Non-pigmented ciliary epithelial cell (primary cell): ENCODE measurements around the gene MATCAP1.

ENCODE experiments used
- DNase-seq: peaks from one replicate; pipeline ENCODE4 v3.0.0-alpha.2; 2010; ENCODE audit warnings: low read depth

The MATCAP1 gene

DNA sequence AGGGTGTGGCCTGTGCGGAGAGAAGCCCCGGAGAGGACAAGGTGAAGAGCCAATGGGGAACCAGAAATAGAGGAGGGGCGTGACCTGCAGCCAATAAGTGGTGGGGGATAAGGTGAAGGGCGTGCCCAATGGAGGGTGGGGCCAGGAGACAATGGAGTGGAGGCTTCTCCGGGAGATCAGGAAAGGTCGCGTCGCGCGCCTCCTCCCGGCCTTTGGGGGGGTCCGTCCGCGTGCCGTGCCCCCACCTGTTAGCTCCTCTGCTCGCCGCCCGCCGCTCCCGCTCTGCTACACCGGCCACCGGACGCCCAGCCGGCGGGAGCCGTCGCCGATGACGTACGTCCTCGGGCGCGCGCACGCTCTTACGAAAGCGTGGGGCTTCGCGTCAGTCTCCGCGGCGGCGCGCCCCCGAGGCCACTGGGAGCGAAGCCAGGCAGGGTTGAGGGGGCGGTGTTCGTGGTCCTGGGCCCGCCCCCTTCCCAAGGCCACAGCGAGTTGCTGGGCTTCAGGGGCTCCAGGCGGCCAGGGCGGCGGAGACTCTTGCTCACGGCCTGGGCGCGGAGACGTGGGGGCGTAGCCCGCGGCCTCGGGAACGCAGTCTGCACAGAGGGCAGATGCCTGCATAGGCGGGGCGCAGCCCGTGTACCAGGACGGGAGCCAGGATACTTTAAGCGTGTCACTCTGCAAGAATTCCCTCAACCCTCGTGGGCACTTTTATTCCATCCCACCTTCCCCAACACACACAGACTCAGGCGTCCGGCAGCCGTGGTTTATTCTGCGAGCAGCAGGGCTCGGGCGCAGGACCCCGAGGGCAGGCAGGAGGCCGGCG lies at the start of gene MATCAP1:
MATCAP1 (minus strand) TSS at position 337 of the 826 bp plus-strand sequence. CDS start 3,353 bp downstream, outside the sequence.
- DNase-seq = peak; percentile 92

DNA sequence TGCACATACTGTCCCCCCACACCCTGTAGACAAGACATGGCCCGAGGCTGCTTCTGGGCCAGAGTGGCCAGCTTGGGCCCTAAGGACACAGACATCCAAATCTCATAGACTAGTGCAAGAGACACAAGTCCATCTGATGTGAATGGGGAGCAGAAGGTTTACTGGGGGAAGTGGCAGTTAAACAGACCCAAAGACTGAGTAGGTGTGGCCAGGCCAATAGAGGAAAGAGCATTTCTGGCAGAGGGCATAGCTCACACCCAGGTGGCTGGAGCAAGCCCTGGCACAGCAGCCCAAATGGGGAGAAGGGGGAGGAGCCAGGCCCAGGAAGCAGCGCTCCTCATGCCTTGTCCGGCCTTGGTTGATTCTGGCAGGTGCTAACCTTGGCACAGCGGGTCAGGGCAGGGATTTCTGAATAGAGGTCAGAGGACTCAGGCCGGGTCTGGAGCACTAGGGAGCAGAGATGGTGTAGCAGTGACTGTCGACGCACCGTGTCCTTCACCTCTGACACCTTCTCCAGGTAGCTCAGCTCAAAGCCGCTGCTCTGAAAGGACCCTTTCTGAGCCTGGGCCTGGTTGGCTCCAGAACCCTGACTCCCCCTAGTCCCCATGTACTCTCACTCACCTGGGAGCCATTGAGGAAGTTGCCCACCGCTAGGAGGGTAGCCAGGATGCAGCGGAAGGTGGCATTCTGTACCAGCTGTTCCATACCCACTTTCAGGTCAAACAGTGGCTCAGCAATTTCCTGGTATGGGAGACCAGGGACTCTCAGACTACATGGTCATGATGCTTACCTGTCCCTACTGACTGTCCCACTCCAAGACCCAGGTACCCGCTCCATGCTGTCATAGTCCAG lies 47.3 kb upstream of the MATCAP1 start:
- no peak for DNase-seq

DNA sequence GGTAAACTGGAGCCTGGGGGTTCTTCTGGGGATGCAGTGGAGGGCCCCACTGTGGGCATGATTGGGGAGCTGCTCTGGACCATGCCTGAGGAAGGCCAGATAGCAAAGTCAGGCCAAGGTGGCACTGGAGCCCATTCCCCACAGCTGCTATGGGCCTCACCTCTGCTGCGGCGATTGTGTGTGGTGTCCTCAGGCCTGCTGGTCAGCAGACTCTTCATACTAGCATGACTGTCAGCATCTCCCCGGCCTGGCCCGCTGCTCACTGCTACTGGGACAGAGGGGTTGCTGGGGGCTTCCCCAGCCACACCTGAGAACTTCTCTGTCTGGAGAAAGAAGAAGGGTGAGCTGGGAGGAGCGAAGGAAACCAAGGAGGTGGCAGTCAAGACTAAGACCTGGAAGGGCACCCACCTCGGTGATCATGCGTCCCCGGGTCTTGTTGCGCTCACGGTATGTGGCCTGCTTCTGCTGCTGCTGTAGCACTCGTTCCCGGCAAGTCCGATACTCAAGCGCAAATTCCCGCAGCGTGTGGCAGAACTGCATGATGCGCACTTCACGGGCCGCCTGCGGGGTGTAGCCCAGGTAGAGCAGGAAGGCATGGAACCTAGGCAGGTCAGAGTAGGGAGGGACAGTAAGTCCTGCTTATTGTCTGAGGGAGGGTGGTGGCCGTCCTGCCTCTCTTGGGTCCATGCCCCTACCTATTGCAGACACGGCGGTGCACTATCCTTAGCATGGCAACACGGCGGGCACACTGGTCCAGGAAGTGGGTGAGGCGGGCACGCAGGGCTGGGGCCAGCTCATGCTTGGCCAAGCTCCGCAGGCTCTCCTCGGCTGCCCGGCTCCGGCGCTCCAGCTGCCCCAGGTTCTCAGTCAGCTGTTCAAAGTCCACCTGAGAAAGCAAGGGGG lies 46.4 kb upstream of the MATCAP1 start:
- no peak for DNase-seq

DNA sequence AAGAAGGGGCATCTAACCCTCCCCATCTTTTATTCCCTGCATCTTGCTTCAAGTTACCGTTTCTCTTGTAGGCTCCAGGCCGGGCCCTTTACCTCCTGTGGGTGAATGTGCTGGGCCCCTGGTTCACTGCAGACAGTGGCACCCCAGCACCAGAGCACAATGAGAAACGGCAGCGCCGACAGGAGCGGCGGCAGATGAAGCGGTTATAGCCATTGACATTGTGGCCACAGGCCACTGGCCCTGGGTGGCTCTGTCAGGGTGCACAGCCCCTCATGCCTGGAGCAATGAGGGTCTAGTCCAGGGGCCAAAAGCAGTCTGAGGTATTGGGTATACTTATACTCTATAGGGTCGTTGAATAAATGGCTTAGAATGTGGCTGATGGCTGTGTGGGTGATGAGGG lies 45.1 kb upstream of the MATCAP1 start:
- no peak for DNase-seq

DNA sequence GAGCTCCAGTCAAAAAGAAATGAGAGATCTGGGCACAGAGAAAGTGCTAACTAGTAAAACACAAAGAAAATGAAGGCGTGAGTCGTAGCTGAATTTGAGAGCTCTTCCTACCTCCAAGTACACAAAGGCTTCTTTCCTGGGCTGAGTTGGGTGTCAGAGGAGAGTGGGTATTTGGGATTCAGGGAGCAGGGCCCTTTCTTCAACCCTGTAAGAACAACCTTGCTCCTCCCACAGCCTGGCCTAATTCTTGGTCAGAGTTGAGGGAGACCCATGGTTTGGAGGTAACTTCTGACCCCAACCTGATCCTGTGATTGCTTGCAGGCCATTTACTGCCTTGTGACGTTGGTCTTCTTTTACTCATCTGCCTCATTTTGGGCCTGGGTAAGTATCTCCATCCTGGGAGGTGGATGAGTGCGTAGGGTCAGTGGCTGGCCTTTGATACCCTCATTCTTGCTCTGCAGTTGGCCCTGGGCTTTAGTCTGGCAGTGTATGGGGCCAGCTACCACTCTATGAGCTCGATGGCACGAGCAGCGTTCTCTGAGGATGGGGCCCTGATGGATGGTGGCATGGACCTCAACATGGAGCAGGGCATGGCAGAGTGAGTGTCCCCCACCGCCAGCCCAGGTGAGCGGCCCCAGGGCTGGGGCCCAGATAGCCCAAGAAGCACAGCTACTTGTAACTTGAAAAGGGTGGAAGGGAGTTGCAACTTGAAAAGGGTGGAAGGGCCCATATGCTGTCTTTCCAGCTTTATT lies 44.4 kb upstream of the MATCAP1 start:
- DNase-seq = no peak

DNA sequence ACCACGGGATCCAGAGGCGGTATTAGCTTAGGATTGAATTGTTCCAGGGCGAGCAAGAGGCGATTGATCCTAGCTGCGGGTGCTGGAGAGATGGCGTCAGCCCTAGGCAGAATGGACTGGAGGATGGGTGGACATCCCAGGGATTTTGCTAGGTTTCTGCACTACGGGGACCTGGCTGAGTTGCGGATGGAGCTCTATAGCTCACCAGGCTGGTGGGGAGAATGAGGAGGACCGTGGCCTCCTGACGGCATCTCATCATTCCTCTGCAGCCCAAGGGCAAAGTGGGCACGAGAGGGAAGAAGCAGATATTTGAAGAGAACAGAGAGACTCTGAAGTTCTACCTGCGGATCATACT lies 43.8 kb upstream of the MATCAP1 start:
- no peak for DNase-seq

DNA sequence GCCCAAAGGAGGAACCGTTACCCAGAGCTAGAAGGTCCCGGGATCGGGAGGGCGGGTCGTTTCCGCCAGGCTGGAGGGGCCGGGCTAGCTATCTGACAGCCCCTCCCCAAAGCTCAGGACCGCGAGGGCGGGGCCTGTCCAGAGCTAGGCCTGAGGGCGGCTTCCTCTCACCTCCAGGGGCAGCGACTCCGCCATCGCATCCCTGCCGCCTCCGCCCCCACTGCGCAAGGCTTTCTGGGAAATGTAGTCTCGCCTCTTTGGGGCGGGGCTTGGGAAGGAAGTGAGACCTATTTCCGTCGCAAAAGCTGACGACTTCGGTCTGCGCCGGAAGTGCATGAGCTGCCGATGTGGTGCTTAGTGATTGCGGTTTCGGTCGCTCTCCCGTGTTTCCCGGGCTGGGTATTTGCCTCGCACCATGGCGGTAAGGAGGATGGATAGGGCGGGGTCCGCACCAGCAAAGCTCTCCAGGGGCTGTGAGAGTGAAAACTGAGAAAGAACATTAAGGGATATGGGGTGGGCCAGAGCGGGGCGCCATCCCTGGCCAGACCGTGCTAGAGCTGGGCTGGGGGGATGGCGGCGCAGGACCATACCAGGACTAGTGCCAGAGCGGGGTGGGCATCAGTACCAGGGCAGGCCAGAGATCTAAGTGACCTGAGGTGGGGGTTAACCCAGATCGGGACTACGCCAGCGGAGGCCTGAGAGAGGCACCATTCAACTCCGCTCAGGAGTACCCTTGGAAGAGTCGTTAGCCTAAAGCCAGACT lies 43.2 kb upstream of the MATCAP1 start, which contains the start of gene TMEM208:
TMEM208 (plus strand) TSS at position 327 of the 763 bp plus-strand sequence; CDS start at position 416, 89 bp downstream.
- DNase-seq = peak; percentile 89

DNA sequence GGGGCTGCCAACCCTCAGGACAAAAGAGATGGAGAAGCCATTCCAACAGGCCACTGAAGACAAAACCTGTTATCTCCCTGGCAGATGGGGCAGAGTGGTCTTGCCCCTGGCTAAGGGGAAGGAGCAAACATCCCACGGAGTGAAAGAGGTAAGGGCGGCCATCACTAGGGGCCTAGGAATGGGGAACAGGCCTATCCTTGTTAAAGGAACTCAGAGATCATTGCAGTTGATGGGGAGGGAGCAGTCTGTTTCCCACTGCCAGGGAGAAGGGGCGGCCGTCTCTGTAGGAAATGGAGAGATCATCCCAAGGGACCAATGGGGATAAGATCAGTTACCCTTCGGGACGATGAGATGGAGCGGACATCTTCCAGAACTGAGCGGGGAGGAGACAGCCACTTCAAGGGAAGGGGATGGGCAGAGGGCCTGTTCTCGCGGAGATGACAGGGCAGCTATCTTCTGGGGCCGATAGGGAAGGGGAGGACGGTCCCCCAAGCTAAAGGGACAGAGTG lies 42.6 kb upstream of the MATCAP1 start:
- DNase-seq = no peak

DNA sequence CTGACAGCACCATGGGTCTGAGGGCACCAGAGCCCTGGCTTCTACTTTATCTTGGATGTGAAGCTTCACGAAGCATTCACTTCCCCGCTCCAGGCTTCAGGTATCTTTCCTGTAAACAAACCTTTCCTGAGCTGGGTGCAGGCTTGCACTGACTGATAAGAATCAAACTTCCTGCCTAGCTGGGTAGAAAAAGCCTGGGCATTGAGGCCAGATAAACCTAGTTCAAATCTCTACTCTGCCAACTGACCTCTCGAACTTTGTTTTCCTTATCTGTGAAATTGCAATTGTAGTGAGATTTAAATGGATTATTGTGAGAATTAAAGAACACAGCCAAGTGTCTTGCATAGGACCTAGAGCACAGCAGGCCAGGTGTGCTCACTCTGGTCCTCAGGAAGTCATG lies 40.2 kb upstream of the MATCAP1 start:
- DNase-seq = no peak

DNA sequence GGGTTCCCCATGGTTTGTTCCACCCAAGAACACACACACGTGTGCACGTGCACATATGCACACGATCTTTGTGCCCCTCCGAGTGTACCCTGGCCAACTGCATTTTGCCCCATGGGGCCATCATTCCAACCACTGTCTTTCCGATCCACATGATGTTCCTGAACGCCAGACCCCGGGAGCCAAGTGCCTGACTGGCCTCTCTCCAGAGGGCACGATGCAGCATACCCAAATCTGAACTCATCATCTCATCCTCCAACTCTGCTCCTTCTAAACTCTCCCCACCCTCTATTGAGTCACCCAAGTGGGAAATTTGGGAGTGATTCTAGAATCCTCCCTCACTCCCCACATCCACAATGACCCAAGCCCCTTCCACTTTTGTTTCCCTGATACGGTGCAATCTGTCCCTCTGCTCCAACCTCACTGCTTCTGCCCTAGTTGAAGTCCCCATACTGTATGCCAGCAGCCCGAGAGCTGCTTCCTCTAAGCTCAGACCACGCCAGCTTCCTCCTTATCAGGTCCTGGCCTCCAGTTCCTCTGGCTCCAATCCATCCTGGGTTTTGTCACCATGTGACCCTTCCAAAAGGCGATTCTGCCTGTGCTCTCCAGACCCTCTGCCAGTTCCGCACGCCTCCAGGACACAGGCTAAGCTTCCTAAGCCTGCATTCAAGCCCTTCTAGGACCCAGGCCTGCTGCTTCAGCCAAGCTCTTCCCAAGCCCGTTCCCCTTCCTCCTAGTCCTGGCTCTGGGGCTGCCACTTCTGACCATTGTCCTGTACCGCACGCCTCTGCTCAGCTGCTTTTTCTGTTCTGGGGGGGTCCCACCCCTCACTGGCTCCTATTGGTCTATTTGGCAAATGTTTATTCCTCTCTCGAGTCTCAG lies 33.1 kb upstream of the MATCAP1 start:
- DNase-seq = no peak

DNA sequence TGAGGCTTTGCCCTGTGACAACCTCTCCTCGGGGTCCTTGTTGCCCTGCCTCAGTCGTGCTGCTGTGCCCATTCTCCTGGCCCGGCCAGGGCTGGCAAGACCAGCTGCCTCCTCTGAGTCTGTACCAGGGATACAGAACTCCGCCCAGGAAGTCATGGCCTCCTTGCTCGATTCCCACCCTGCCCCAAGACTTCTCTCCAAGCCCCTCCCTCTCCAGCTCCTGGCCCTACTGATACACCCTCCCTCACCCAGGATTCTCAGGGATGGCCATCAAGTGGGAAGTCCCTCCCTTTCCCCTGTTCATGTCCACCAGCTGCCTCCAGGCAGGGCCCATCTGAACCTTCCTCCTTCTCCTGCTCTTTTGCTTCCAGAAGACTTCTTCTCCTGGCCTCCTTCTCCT lies 31.9 kb upstream of the MATCAP1 start:
- no peak for DNase-seq

DNA sequence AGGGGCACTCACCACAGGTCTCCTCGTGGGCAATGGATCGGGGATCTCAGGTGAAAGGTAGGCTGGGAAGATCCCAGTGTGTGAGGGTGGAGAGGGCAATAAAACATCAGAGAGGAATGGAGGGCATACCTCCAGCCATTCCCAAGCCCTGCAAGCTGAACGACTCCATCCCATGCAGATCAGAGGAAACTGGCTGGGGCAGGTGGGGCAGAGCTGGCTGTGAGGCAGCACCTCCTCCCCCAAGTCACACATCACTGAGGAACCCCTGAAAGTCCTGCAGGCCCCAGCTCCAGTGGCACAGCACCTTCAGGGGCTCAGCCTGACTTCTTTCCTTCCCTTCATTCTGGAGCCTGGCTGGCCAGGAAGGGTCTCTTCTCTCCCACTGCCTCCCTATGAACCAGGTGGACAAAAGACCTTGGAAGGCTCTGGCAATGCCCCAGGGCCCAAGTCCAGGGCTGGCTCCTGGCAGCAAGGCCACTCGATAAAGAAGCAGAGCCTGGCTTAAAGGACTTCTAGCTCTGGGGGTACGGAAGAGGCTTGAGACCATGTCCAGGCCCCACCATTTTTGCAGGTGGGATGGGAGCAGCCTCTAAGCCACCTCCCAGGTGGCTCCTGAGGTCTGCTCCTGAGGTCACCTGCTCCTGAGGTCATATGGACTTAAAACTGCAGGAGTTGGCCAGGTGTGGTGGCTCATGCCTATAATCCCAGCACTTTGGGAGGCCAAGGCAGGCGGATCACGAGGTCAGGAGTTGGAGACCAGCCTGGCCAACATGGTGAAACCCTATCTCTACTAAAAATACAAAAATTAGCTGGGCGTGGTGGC lies 29.6 kb upstream of the MATCAP1 start:
- no peak for DNase-seq

DNA sequence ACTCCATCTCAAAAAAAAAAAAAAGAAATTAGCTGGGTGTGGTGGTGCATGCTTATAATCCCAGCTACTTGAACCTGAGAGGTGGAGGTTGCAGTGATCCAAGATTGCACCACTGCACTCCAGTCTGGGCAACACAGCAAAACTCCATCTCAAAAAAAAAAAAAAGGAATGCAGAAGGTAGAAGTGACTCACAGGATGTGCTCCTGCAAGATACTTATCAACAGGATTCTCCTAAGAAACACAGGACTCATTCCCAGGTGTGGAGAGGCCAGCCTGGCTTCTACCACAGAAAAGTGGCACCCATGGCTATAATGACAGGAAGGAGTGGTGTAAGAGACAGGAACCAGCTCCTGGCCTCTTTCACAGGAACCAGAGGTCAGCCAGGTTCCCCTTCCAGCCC lies 29.0 kb upstream of the MATCAP1 start:
- no peak for DNase-seq

DNA sequence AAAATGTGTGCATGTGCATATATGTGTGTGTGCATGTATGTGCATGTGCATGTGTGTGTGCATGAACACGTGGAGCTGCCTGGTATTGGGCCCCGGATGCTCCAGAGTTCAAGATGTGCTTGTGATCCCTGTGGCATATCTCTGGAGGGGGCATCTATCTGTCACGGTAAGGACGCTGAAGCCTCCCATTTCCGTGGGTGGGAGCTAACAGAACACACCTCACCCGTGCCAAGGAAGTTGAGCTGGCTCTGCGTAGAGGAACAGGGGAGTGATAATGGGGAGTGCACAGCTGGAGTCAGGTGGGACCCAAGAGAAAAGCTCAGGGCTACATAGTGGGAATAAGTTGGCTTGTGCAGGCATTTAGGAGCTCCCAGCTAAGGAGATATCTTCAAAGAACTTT lies 27.9 kb upstream of the MATCAP1 start:
- no peak for DNase-seq

DNA sequence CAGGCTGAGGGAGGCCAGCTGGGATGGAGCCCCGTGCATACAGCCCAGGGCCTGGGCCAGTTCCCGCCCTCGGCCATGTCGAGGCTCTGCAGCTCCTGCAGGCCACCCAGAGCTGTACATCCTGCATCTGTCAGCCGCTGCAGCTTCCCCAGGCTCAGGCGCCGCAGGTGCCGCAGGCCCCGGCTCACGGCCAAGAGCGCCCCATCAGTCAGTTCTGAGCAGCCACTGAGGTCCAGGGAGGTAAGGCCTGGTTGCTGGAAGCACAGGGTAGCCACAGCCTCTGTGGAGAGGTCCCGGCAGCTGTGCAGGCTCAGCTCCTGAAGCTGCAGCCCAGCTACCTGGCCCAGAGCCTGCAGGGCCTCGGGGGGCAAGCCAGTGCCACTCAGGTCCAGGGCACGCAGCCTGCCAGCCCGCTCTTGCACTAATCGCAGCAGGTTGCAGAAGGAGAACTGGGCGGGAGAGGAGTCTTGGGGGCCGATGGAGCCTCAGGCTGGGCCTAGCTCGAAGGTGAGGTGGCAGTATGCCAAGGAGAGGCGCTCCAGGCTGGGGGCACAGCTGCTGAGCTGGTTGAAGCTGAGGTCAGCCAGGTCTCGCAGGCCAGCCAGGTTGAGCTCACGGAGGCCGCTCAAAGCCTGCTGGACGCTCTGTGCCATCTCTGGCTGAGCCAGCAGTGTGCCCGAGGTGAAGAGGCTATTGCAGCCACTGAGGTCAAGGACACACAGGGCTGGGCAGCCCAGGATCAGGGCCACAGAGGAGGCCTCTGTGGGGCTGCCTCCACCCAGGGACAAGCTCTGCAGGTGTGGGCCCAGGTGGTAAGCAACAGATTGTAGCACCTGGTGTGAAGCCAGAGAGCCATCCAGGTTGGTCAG lies 26.5 kb upstream of the MATCAP1 start:
- no peak for DNase-seq

DNA sequence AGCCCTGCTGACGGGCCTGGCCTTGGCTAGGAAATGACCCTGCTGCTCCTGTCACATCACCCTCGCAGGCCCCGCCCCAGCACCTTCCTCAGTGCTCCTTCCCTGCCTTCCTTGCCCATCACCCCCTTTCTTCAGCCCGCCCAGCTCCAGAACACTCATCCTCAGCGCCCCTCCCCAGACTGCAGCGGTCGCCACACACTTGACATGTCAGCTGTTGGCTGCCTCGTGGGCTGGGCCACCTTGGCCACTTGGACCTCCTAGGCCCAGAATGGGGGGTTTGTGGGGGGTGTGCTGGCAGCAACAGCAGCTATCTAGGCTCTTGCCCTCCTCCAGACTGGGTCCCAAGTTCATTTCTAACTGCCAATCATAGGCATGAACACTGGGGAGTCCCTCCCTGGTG lies 25.8 kb upstream of the MATCAP1 start:
- no peak for DNase-seq

DNA sequence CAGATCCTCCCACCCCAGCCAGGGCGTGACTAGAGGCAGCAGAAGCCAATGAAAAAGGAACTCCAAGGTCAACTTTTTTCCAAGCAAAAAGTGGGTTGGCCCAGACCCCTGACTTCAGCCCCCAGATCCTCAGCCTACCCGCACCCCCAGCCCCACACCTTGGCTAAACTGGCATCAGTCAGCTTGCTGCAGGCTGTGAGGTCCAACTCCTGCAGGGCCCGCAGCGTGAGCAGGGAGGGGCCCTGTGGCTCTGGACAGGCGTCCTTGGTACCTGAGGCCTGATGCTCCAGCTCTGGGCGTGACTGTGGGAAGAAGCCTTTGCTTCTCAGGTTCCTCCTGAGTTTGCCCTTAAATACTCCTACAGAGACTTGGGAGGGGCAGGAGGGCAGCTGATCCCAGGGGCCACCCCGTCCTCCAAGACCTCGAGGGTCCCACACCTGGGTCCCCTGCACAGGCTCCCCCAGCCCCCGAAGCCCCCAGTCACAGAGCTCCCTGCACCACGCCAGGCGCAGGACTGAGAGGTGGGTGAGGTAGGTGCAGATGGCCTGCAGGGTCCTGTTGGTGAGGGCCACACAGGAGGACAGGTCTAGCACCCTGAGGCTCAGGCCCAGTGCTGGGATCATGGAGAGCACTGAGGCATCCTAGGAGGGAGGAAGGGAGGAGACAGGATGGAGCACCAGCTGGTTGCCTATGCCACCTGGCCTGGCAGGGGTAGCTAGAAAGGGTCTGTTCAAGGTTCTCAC lies 24.6 kb upstream of the MATCAP1 start:
- no peak for DNase-seq
